H1 (cell line): ENCODE results near the gene IFNL4. TPM values are rescaled to one million over a fixed set of nuclear protein-coding genes. Genes with fewer than 3 reads are reported as not detected.

Experiments
- CTCF ChIA-PET: fragments of 300-600 bp; sonication (Branson Sonifier 250); formaldehyde crosslinking; loops from one replicate; lab custom pipeline; 2021; ENCODE audit not compliant: partially characterized antibody; lab: Charles Lee
- POLR2A ChIA-PET: fragments of 300-600 bp; sonication (Branson Sonifier 250); formaldehyde crosslinking; loops from one replicate; lab custom pipeline; 2021; ENCODE audit warnings: inconsistent platforms; ENCODE audit not compliant: partially characterized antibody; lab: Charles Lee
- DNase-seq, 2 experiments: peaks; one replicate each; pipeline versions ENCODE4 v3.0.0 to v3.0.0-alpha.2; 2010 to 2022; ENCODE audit warnings: low spot score in 2 of 2, low read depth in 1 of 2, mixed read lengths in 1 of 2
- FAIRE-seq: peaks from 2 replicates; lab custom pipeline; 2011; peaks lifted over from hg19 to GRCh38; lab: Jason Lieb, UNC
- H2AFZ ChIP-seq: 2 replicates; pipeline ENCODE4 v1.8.1; 2012; ENCODE audit warnings: low read length, inconsistent platforms
- H2AK5ac ChIP-seq: 2 replicates; pipeline ENCODE4 v1.6.1; 2013; ENCODE audit warnings: low read depth, low read length
- H2BK120ac ChIP-seq: replicated peaks from 2 replicates; pipeline ENCODE3; 2013; ENCODE audit warnings: low read depth, low read length, inconsistent platforms
- H2BK12ac ChIP-seq: 2 replicates; pipeline ENCODE4 v1.6.1; 2013; ENCODE audit warnings: low read depth, low read length
- H2BK15ac ChIP-seq: 2 replicates; pipeline ENCODE4 v1.6.1; 2013; ENCODE audit warnings: low read length
- H2BK20ac ChIP-seq: 2 replicates; pipeline ENCODE4 v1.6.1; 2013; ENCODE audit warnings: low read length
- H2BK5ac ChIP-seq: 2 replicates; pipeline ENCODE4 v1.6.1; 2013; ENCODE audit warnings: low read depth, low read length
- H3K14ac ChIP-seq: 2 replicates; pipeline ENCODE4 v1.6.1; 2013; ENCODE audit warnings: inconsistent platforms; ENCODE audit not compliant: insufficient read length
- H3K18ac ChIP-seq: 2 replicates; pipeline ENCODE4 v1.6.1; 2013; ENCODE audit warnings: low read length; ENCODE audit errors: extremely low read depth
- H3K23ac ChIP-seq: 2 replicates; pipeline ENCODE4 v1.6.1; 2013; ENCODE audit warnings: inconsistent platforms; ENCODE audit not compliant: insufficient read length
- H3K23me2 ChIP-seq: 2 replicates; pipeline ENCODE4 v1.6.1; 2013; ENCODE audit warnings: low read depth, low read length
- H3K27ac ChIP-seq: 2 replicates; pipeline ENCODE4 v1.6.1; 2011; ENCODE audit warnings: low read depth, low read length, inconsistent platforms
- H3K27me3 ChIP-seq, 4 experiments: replicated peaks in 1 of 4; 1 replicate in 1 of 4; 2 replicates in 3 of 4; pipeline versions ENCODE4 v1.6.1 to v1.8.1; 2011 to 2013; ENCODE audit warnings: low read length in 3 of 4, mild to moderate bottlenecking in 3 of 4, inconsistent platforms in 2 of 4, mixed read lengths in 2 of 4, moderate library complexity in 1 of 4; ENCODE audit not compliant: control insufficient read depth in 3 of 4, insufficient read depth in 3 of 4; ENCODE audit errors: extremely low read depth in 1 of 4
- H3K36me3 ChIP-seq, 4 experiments: 2 replicates each; pipeline versions ENCODE4 v1.6.1 to v1.8.1; 2011 to 2013; ENCODE audit warnings: mild to moderate bottlenecking in 4 of 4, low read length in 3 of 4, moderate library complexity in 2 of 4, control low read depth in 1 of 4, inconsistent platforms in 1 of 4; ENCODE audit not compliant: insufficient read depth in 4 of 4, control insufficient read depth in 2 of 4
- H3K4ac ChIP-seq: replicated peaks from 2 replicates; pipeline ENCODE3; 2013; ENCODE audit warnings: low read length, low read depth, mixed read lengths, inconsistent platforms; ENCODE audit not compliant: insufficient read length
- H3K4me1 ChIP-seq, 4 experiments: replicated peaks in 1 of 4; 1 replicate in 1 of 4; 2 replicates in 3 of 4; pipeline versions ENCODE4 v1.6.1 to v1.8.1; 2011 to 2013; ENCODE audit warnings: low read length in 3 of 4, inconsistent platforms in 2 of 4, mixed read lengths in 1 of 4; ENCODE audit not compliant: insufficient read depth in 4 of 4, control insufficient read depth in 3 of 4
- H3K4me2 ChIP-seq, 2 experiments: 2 replicates each; pipeline versions ENCODE4 v1.6.1 to v1.8.1; 2011 to 2013; ENCODE audit warnings: low read depth in 2 of 2, low read length in 2 of 2, control low read depth in 1 of 2, inconsistent platforms in 1 of 2, mild to moderate bottlenecking in 1 of 2; ENCODE audit not compliant: insufficient read depth in 1 of 2
- H3K4me3 ChIP-seq, 4 experiments: fragments of 200-600, 300-600 bp in 1 of 4; sonication (generic), shearing (Covaris generic), sonication (Bioruptor Twin) in 1 of 4; 2 replicates each; pipeline versions ENCODE4 v1.5.1 to v1.8.1; 2011 to 2016; ENCODE audit warnings: low read length in 4 of 4, low read depth in 3 of 4, control low read depth in 2 of 4, inconsistent platforms in 2 of 4, mild to moderate bottlenecking in 2 of 4, mixed read lengths in 1 of 4, moderate library complexity in 1 of 4; ENCODE audit not compliant: insufficient read depth in 2 of 4; ENCODE audit errors: extremely low read depth in 1 of 4
- H3K56ac ChIP-seq: replicated peaks from 2 replicates; pipeline ENCODE3; 2013; ENCODE audit warnings: low read depth, mild to moderate bottlenecking, mixed read lengths, low read length, inconsistent platforms; ENCODE audit not compliant: insufficient read length
- H3K79me1 ChIP-seq: 2 replicates; pipeline ENCODE4 v1.6.1; 2013; ENCODE audit warnings: low read depth, low read length, control low read depth
- H3K79me2 ChIP-seq, 2 experiments: 2 replicates each; pipeline versions ENCODE4 v1.6.1 to v1.8.1; 2012 to 2013; ENCODE audit warnings: low read length in 2 of 2, mild to moderate bottlenecking in 2 of 2, inconsistent platforms in 1 of 2; ENCODE audit not compliant: insufficient read depth in 2 of 2, control insufficient read depth in 1 of 2
- H3K9ac ChIP-seq, 4 experiments: replicated peaks in 1 of 4; 1 replicate in 1 of 4; 2 replicates in 3 of 4; pipeline versions ENCODE4 v1.6.1 to v1.8.1; 2011 to 2013; ENCODE audit warnings: low read depth in 3 of 4, low read length in 3 of 4, control low read depth in 2 of 4, mild to moderate bottlenecking in 2 of 4, moderate library complexity in 2 of 4, inconsistent platforms in 1 of 4; ENCODE audit errors: extremely low read depth in 1 of 4
- H3K9me3 ChIP-seq, 2 experiments: 2 replicates each; pipeline versions ENCODE4 v1.6.1 to v1.8.1; 2012 to 2013; ENCODE audit warnings: mild to moderate bottlenecking in 2 of 2, moderate library complexity in 2 of 2, control low read depth in 1 of 2, inconsistent platforms in 1 of 2, low read depth in 1 of 2, low read length in 1 of 2, mixed read lengths in 1 of 2; ENCODE audit not compliant: insufficient read depth in 2 of 2
- H4K20me1 ChIP-seq, 2 experiments: replicated peaks in 1 of 2; 2 replicates each; pipeline versions ENCODE3 to v1.8.1; 2011 to 2013; ENCODE audit warnings: inconsistent platforms in 2 of 2, low read length in 2 of 2, mild to moderate bottlenecking in 1 of 2; ENCODE audit not compliant: insufficient read depth in 2 of 2, control insufficient read depth in 1 of 2
- H4K5ac ChIP-seq: 2 replicates; pipeline ENCODE4 v1.6.1; 2013; ENCODE audit warnings: low read length, low read depth, mixed read lengths, inconsistent platforms; ENCODE audit not compliant: insufficient read length
- H4K8ac ChIP-seq: 2 replicates; pipeline ENCODE4 v1.8.0; 2013; ENCODE audit warnings: mild to moderate bottlenecking, moderate library complexity, low read length, inconsistent platforms; ENCODE audit not compliant: insufficient read depth; ENCODE audit errors: extremely low read depth
- H4K91ac ChIP-seq: replicated peaks from 2 replicates; pipeline ENCODE3; 2013; ENCODE audit warnings: low read length, mixed read lengths, inconsistent platforms; ENCODE audit not compliant: insufficient read length
- KDM4A ChIP-seq: IDR thresholded peaks from one replicate; pipeline ENCODE4 v1.7.1; 2012; ENCODE audit warnings: low read depth, mild to moderate bottlenecking, moderate library complexity, low read length, inconsistent platforms; ENCODE audit not compliant: severe bottlenecking
- POU5F1 ChIP-seq: IDR thresholded peaks from 2 replicates; pipeline ENCODE4 v1.6.1; 2011; ENCODE audit warnings: low read depth, mild to moderate bottlenecking, low read length, moderate library complexity
- RFX5 ChIP-seq: IDR thresholded peaks from 2 replicates; pipeline ENCODE4 v1.6.1; 2011; ENCODE audit warnings: low read depth, low read length, improper control_type of control experiment, borderline replicate concordance
- SRF ChIP-seq: IDR thresholded peaks from 2 replicates; pipeline ENCODE4 v1.6.1; 2011; ENCODE audit warnings: mild to moderate bottlenecking, low read depth, low read length, moderate library complexity
- WGBS, 2 experiments: shearing (Covaris generic) in 1 of 2; methylation state at CpG; one replicate each; pipeline versions ENCODE4 v1.1.6 to v1.1.7; 2013 to 2015; ENCODE audit warnings: low lambda C conversion rate in 2 of 2, mixed read lengths in 2 of 2, inconsistent platforms in 1 of 2, low coverage in 1 of 2, missing lambda C conversion rate in 1 of 2; ENCODE audit not compliant: insufficient replicate concordance in 2 of 2, insufficient coverage in 1 of 2, insufficient read length in 1 of 2; ENCODE audit errors: extremely low coverage in 1 of 2, missing lambda C conversion rate in 1 of 2; 5-methylcytosine and 5-hydroxymethylcytosine counted together
- polyA plus RNA-seq, 7 experiments: library from polyadenylated mRNA; depleted of rRNA in 3 of 7; stranded (reverse) in 5 of 7; unstranded in 2 of 7; fragments of >200 nt in 5 of 7; fragments of 200-250 nt in 2 of 7; gene quantifications; 1 replicate in 5 of 7; 2 replicates in 1 of 7; 4 replicates in 1 of 7; pipeline versions ENCODE4 v1.2.1 to v1.2.3, GENCODE V29; 2011 to 2013; ENCODE audit warnings: missing spikeins in 2 of 7, mixed read lengths in 2 of 7
- total RNA-seq: library from RNA; stranded (reverse); fragmentation: NEBNext Ultra II Directional; extraction: Animal tissue kit (Norgen Biotek cat#: 25700); gene quantifications from 2 replicates; pipeline ENCODE4 v1.2.1, GENCODE V29; 2021

The IFNL4 gene
- total and polyA plus RNA-seq, 2 of the 8 experiments (the other 6 are each of a cell fraction or from before 2014, with no cell fraction given): not detected

GRCh38 chr19:39270036-39270871 is 21.6 kb upstream of the IFNL4 start:
- no peak overlapping the region for H2BK20ac ChIP-seq
- H2AFZ ChIP-seq: no peak overlapping the region
- ChIA-PET CTCF (interaction anchor here (0.6 to 1.4 kb wide), 5 partner anchors 37 to 148 kb away, joined by 3 to 4 read pairs (median 3); no protein-coding TSS in a partner anchor), POLR2A (interaction anchor here (0.5 to 1.0 kb wide), 2 partner anchors 35 to 48 kb away, joined by 3 read pairs; no protein-coding TSS in a partner anchor)
- no peak for FAIRE-seq
- H3K79me1 ChIP-seq: no peaks in the 10 kb centered on the region
- H3K4me2 ChIP-seq: no peak overlapping the region
- no peak overlapping the region for H4K91ac ChIP-seq
- no peak overlapping the region for H3K4me3 ChIP-seq
- H3K4me1 ChIP-seq: peaks cover 0 to 5% (median 0%) of the 10 kb centered on the region in 4 experiments; a peak in 1 of 7 replicates
- H3K18ac ChIP-seq: no peak overlapping the region
- no peak overlapping the region for H2BK12ac ChIP-seq
- no peak for DNase-seq
- no peak overlapping the region for H2BK120ac ChIP-seq
- no peak overlapping the region for H3K23ac ChIP-seq
- H2AK5ac ChIP-seq: no peak overlapping the region
- no peak overlapping the region for H3K14ac ChIP-seq
- no peak overlapping the region for H2BK15ac ChIP-seq
- no peaks in the 10 kb centered on the region for H3K79me2 ChIP-seq
- H4K8ac ChIP-seq: no peak overlapping the region
- H3K27ac ChIP-seq: no peak overlapping the region
- H3K36me3 ChIP-seq: no peaks in the 10 kb centered on the region
- peaks cover 0 to 6% of the 10 kb centered on the region in 2 experiments; a peak in 1 of 4 replicates for H3K9me3 ChIP-seq
- H3K56ac ChIP-seq: no peak overlapping the region
- H4K5ac ChIP-seq: no peak overlapping the region
- no peak overlapping the region for H3K4ac ChIP-seq
- peaks cover 9 to 16% (median 10%) of the 10 kb centered on the region in 4 experiments for H3K27me3 ChIP-seq
- no peak overlapping the region for H3K9ac ChIP-seq
- no peaks in the 10 kb centered on the region for H4K20me1 ChIP-seq
- H2BK5ac ChIP-seq: no peak overlapping the region
- 81% methylated on average over 9 of the region's 9 CpGs; no CpG with 5 or more reads in 1 of the 2 experiments for WGBS, 2 experiments
- H3K23me2 ChIP-seq: peaks cover 1% of the 10 kb centered on the region; the same call in 1 of the 2 replicates
- TF ChIP-seq POU5F1: no peak
- TF ChIP-seq KDM4A: no peak
- TF ChIP-seq SRF: no peak
- no peak for TF ChIP-seq RFX5
